HG03565 (cell line): ENCODE results near the gene KIF18B.

Experiments used
- ATAC-seq: cut with Tn5 transposase; IDR thresholded peaks from one replicate; pipeline ENCODE4 v1.9.1; 2021; ENCODE audit warnings: mild to moderate bottlenecking, moderate library complexity; ENCODE audit not compliant: unreplicated experiment

KIF18B gene

DNA sequence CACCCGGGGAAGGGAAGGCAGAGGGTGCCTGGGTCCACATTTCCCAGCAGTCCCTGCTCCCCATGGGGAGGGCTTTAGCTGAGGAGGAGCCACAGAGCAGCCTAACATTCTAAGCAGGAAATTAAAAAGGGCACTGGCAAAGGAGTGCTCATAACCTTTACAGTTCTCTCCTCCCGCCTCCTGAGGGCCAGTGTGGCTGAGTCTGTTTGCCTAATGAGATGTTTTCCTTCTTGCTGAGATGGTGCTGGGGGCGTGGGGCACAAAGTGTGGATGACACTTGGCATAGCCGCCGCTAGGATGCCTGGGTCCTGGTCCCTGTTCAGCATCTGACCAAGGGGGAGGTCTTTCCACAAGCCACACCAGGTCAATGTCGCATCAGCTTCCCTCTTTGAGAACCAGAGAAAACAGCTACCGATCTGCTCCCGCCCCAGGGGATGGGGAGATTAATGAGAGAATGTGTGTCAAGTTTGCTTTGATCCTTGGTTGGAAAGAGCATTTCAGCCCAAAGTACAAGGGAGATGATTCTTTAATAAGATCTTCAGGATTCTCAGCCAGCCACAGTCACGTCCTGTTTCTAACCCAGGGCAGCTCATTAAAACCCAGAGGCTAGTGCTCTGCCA, 5.8 kb downstream of the KIF18B start:
- no peak for ATAC-seq

GRCh38 chr17:44940768-44941167, 6.8 kb downstream of the KIF18B start:
- no peak for ATAC-seq

DNA sequence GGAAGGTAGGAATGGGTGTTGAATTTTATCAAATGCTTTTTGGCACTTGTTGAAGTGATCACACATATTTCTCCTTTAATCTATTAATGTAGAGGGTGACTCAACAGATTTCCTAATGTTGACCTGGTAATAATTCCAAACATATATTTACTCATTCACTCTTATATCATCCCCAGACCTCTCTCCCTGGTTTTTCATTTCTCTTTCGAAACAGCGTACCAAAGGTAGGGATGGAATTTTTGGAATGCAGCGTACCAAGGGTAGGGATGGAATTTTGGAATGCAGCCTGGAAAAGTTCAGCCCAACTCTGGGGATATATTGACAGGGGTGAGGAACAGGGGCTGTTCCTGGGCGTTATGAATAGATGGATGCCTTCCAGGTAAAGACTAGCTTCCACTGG, 7.3 kb downstream of the KIF18B start:
- no peak for ATAC-seq

DNA sequence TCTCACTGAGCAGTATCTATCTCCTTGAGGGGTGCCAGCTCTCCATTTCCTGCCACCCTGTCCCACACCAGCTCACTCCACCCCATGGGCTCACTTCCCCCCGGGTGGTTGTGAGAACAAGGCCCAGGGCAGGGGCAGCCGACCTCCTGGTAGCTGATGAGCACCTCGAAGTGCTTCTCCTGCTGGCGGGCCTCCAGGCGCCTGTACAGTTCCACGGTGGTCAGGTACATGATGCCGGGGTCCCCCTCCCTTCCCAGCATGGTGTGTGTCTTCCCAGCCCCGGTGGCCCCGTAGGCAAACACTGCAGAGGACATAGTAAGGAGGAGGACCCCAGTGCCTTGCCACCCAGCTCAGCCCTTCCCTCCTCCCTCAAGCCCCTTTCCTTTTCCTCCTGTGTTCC, 12.5 kb downstream of the KIF18B start:
- ATAC-seq: no peak

DNA sequence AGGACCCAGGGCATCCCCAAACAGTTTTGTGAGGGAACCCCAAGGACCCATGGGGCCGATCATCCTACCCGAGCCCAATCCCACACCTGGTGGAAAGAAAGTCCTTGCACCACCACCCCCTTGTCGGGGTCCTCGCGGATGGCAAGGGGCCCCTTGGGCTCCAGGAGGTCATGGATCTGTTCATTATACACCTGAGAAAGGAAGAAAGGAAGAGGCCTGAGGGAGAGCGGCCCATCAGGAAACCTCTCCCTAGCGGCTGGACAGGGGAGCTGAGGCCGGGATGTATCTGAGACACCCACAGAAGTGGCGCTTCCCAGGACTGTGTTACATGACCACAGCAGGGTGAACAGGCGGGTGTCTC, 12.8 kb downstream of the KIF18B start:
- ATAC-seq: no peak

GRCh38 chr17:44933824-44934744, 13.5 kb downstream of the KIF18B start:
- no peak for ATAC-seq

- no peak for ATAC-seq
Measured at GRCh38 chr17:44932787-44933097, 14.8 kb downstream of the KIF18B start.

DNA sequence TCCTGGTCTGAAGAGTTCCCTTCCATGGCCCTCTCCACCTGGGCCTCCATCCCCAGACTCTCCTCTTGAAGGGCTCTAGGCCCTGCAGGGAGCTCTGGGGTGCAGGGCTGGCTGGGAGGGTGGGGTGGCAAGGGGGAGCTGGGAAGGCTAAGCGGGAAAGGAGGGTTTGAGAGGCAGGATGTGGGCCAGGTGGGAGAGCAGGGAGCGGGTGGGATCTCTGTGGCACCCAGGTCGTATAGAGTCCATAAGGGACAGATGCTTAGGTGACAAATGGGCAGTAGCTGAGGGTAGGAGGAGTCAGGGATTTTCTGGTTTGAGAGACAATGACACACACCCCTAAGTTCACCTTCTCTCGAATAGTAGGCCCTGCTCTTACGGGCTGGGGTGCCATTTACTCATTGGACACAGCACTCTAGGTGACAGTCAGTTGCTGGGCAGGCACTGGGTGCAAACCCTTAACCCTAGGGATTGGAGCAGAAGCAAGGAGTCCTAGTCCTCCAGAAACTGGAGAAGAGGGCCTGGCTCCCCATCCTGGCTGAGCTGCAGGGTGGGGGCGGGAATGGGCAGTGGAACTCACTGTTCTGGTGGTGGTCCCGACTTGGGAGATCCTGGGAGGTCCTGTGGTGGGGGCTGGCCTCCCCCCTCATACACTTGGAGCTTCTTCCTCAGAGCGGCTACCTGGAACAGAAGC, 15.3 kb downstream of the KIF18B start:
- no peak for ATAC-seq

DNA sequence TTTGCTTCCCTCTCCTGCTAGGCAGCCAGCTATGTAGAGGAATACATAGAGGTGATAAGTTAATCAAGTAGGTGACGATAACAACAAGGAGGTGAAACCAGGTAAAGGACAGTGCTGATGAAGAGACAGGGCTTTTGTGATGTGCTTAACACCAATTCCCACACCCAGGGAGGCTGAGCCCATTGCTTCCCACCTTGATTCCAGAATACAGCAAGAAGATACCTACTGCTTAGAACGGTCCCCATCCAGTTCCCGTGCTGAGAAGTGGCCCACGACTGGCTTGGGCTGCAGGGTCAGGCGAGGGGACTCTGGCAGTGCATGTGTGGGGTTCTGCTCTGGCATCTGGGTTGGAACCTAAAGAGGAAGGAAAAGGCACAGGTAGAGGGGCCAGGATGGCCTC, 16.2 kb downstream of the KIF18B start:
- ATAC-seq: no peak

DNA sequence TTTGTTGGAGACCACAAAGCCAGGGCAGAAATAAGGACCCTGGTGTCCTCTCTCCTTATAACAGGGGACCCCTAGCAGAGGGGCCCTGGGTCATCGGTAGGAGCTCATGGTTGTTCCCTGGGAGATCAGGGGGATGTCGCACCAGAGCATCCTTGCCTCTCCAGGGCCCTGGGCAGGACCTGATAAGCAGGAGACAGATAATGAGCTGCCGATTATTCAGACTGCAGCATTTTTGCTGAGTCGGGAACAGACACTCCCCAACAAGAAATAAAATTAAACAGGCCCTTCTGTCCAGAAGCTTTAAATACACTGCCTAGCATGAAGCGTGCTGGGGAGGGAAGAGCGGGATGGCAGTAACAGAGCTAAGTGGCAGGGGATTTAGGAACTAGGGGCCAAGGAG, 16.9 kb downstream of the KIF18B start:
- ATAC-seq: no peak

DNA sequence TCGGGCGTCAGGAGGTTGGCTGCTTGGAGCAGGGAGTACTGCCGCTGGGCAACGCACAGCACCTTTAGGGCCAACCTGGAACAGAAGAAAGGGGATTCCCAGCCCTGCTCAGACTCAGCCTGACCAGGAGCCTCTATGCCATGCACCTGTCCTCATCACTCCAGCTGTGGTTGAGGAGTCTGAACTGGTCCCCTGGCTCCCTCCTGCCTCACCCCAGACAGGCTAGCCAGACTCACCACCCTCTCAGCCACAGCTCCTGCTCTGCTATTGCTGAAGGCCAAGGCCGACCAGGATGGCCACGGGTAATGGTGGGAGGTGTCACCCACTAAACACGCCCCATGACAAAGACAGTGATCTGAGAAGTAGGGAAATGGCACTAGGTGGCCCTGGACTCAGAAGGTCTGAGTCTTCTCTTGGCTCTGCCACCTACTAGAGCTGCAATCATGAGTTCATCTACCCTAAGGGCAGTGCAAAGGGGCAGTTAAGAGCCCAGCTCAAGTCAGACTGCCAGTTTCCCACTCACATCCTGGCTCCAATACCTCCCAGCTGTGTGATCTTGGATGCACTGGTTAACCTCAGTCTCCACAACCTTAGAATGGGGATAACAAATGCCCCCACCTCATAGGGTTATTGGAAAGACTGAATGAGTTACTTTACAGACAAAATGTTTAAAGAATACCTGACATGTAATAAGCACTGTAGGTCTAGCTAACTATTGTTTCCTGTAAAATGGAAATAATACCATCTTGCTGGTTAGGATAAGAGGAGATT, 18.4 kb downstream of the KIF18B start:
- no peak for ATAC-seq

- no peak for ATAC-seq
Measured at GRCh38 chr17:44928136-44928535, 19.4 kb downstream of the KIF18B start.

- no peak for ATAC-seq
Measured at GRCh38 chr17:44927696-44928095, 19.9 kb downstream of the KIF18B start.

- ATAC-seq: no peak
Measured at GRCh38 chr17:44926821-44927525, 20.6 kb downstream of the KIF18B start.

- ATAC-seq: no peak
Measured at GRCh38 chr17:44925731-44926697, 21.6 kb downstream of the KIF18B start.

- no peak for ATAC-seq
Measured at GRCh38 chr17:44924107-44924544, 23.4 kb downstream of the KIF18B start.

DNA sequence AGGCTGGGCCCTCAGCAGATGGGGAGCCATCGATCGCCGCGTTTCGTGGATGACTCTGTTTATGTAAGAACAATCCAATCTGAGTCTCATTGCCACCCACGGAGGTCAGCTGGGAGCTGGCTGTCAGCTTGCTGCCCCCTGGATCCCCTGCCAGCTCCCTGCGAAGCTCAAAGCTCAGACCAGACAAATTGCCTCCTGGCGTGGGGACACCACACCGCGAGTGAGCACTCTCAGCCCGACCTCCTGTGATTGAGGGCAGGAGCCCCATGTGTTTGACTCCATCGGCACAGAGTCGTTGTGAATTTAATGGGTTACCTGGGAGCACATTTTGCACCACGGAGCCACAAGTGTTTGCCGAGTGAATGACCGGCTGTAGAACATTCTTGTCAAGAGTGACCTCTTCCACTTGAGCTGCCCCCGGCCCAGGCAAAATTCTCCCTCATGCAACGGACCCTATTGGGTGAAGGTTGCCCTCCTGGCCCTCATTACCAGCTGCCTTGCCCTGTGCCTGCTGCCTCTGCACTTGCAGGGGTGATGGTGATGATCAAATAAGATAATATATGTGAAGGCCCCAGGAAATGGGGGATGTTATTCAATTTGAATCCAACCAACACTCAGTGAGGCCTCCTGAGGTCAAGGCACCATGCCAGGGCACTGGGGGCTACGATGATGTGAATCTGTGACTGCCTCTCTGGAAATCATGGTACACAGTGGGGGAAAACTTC, 24.7 kb downstream of the KIF18B start:
- ATAC-seq: no peak

GRCh38 chr17:44922136-44922535, 25.4 kb downstream of the KIF18B start:
- no peak for ATAC-seq
